Measurements from ENCODE around the gene ZNF410.

Gene ZNF410

DNA sequence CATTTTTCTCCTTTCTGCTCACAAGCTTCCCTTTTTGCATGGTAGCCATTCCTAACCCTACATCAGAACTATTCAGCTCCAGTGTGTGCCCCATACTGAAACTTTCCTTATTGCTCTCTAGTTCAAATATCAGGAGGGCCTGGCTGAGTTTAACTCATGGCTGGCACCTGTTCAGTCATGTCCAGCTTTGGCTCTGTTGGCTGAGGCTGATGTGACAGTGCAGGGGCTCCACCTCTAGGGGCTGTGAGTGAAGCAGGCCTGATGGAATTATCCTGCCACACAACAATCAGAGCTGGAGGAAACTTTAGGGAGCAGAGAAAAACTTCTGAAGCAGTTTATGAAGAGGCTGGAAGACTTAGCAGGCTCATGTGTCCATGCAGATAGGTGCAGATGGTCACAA is 71.9 kb downstream of the ZNF410 start:
- DNase-seq = no peak

DNA sequence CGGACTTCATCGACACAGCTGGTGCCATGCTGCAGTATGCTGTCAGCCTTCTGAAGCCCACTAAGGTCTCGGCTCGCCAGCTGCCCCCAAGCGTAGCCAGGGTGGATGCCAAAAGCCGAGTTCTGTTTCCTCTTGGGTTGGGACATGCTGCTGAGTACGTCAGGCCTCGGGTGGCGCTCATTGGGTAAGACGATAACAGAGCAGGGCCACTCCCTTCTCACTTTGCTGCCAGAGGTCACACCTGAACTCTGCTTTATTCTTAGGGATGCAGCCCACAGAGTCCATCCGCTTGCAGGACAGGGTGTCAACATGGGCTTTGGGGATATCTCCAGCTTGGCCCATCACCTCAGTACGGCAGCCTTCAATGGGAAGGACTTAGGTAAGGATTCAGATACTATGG is 74.5 kb downstream of the ZNF410 start:
- DNase-seq = no peak

- no peak for DNase-seq
Measured at GRCh38 chr14:73965216-73965615, 78.6 kb downstream of the ZNF410 start.

DNA sequence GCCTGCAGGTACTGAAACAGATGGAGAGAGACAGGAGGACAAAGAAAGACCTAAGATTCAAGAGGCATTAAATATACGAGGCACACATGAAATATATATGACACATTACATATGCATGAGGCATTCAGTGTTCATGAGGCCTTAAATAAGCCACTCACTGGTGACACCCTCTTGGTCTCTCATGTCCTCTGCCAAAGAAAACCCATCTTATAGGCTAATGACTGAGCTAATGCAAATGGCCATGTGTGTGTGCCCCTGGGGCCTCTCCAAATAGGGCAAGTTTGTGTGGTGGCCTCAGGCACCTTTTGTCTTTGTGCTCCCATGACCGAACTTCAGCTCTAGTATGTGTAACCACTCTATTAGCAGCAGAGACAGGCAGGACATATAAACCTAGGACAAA is 82.2 kb downstream of the ZNF410 start:
- no peak for DNase-seq

DNA sequence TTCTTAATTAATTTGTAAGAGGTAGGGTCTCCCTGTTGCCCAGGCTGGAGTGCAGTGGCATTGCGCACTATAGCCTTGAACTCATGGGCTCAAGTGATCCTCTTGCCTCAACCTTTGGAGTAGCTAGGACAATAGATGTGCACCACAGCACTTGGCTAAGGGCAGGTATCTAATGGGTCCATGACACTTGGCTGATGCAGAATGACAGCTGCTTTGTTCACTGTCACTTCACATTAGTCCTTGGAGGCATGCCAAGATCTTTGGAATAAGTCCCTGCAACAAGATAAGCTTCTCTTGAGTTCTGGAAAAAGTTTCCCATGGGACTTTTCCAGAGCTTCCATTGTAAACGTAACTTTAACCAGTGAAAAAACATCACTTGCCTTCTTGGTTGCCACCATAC is 86.8 kb downstream of the ZNF410 start:
- no peak for DNase-seq

- no peak for DNase-seq
Measured at GRCh38 chr14:73976125-73976524, 89.5 kb downstream of the ZNF410 start.

- no peak for DNase-seq
Measured at GRCh38 chr14:73977896-73978295, 91.2 kb downstream of the ZNF410 start.

All from CD4-positive, alpha-beta T cell treated with Interferon gamma for 1 hour (primary cell).